Endothelial cell (in vitro differentiated cells): ENCODE data around the gene ZMYM4. TPM values are rescaled to one million over a fixed set of nuclear protein-coding genes. Genes with fewer than 3 reads are reported as not detected.
A peak's percentile ranks its signal among the peaks of the same experiment; 100 is the strongest.
"Not testable (repeated sequence)": the region's sequence is repeated elsewhere in the genome, so short reads cannot be mapped to it uniquely, and the experiment has no call there.

Experiments used
- DNase-seq: peaks from one replicate; pipeline ENCODE4 v3.0.0; 2021; ENCODE audit warnings: low spot score
- H3K27ac Mint-ChIP-seq: one replicate; pipeline ENCODE4 v1.8.0; 2021; ENCODE audit warnings: mixed read lengths, inconsistent platforms; ENCODE audit not compliant: unreplicated experiment
- H3K27me3 Mint-ChIP-seq: one replicate; pipeline ENCODE4 v1.8.0; 2021; ENCODE audit warnings: mild to moderate bottlenecking, moderate library complexity, mixed read lengths, inconsistent platforms; ENCODE audit not compliant: unreplicated experiment
- H3K36me3 Mint-ChIP-seq: one replicate; pipeline ENCODE4 v1.8.0; 2021; ENCODE audit warnings: mild to moderate bottlenecking, low read depth, mixed read lengths, inconsistent platforms; ENCODE audit not compliant: unreplicated experiment
- H3K4me1 Mint-ChIP-seq: one replicate; pipeline ENCODE4 v1.8.0; 2021; ENCODE audit warnings: mild to moderate bottlenecking, mixed read lengths, inconsistent platforms; ENCODE audit not compliant: unreplicated experiment
- H3K4me3 Mint-ChIP-seq: one replicate; pipeline ENCODE4 v1.8.0; 2021; ENCODE audit warnings: mild to moderate bottlenecking, mixed read lengths, inconsistent platforms; ENCODE audit not compliant: unreplicated experiment
- H3K9me3 Mint-ChIP-seq: one replicate; pipeline ENCODE4 v1.8.0; 2021; ENCODE audit warnings: mixed read lengths, inconsistent platforms; ENCODE audit not compliant: unreplicated experiment
- total RNA-seq: library from RNA; stranded (reverse); fragmentation: NEBNext Ultra II Directional; extraction: Animal tissue kit (Norgen Biotek cat#: 25700); gene quantifications from one replicate; pipeline ENCODE4 v1.2.1, GENCODE V29; 2021; ENCODE audit not compliant: unreplicated experiment
- TF ChIP-seq, protein P1 (sequence below): fragments of 200-600 bp; sonication (generic); IDR thresholded peaks from one replicate; pipeline ENCODE4 v1.5.0; 2021; ENCODE audit warnings: antibody characterized with exemption; ENCODE audit not compliant: unreplicated experiment

Gene ZMYM4
- total RNA-seq, 1 donor from 2014 or later = 102 TPM

DNA sequence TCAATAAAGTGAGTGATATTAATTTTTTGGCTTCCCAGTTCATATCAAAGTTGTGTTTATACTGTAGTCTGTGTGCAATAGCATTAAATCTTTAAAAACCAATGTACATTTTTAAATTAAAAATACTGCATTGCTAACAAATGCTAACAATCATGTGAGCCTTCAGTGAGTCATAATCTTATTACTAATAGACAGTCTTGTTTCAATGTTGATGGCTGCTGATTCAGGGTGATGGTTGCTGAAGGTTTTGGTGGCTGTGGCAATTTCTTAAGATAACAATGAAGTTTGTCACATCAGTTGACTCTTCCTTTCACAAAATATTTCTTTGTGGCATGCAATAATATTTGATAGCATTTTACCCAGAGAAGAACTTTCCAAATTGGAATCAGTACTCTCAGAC is 109.0 kb downstream of the ZMYM4 start:
- H3K4me3 Mint-ChIP-seq = no peak overlapping the region

DNA sequence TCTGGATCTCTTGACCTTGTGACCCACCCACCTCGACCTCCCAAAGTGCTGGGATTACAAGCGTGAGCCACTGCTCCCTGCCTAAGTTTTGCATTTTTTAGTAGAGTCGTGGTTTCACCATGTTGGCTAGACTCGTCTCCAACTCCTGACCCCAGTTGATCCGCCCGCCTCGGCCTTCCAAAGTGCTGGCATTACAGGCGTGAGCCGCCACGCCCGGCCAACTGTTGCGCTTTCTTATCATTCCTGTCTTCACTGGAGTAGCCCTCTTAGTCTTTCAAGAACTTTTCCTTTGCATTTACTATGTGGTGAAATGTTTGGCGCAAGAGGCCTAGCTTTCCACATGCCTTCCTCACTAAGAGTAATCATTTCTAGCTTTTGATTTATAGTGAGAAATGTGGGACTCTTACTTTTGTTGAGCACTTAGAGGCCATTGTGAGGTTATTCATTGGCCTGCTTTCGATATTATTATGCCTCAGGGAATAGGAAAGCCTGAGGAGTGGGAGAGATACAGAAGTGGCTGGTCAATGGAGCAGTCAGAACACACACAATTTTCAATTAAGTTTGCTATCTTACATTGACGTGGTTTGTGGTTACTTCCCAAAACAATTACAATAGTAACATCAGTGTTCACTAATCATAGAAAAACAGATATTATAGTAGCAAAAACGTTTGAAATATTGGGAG is 111.0 kb downstream of the ZMYM4 start:
- H3K4me1 Mint-ChIP-seq = no peaks in the 10 kb centered on the region

More for the DNA sequence above, 109.0 kb downstream of the ZMYM4 start:
- no peak for DNase-seq
- H3K27me3 Mint-ChIP-seq = peaks cover 2% of the 10 kb centered on the region
- H3K27ac Mint-ChIP-seq = no peak overlapping the region
- H3K9me3 Mint-ChIP-seq = no peaks in the 10 kb centered on the region
- H3K36me3 Mint-ChIP-seq = peaks cover 3% of the 10 kb centered on the region
- TF ChIP-seq, protein P1, sequence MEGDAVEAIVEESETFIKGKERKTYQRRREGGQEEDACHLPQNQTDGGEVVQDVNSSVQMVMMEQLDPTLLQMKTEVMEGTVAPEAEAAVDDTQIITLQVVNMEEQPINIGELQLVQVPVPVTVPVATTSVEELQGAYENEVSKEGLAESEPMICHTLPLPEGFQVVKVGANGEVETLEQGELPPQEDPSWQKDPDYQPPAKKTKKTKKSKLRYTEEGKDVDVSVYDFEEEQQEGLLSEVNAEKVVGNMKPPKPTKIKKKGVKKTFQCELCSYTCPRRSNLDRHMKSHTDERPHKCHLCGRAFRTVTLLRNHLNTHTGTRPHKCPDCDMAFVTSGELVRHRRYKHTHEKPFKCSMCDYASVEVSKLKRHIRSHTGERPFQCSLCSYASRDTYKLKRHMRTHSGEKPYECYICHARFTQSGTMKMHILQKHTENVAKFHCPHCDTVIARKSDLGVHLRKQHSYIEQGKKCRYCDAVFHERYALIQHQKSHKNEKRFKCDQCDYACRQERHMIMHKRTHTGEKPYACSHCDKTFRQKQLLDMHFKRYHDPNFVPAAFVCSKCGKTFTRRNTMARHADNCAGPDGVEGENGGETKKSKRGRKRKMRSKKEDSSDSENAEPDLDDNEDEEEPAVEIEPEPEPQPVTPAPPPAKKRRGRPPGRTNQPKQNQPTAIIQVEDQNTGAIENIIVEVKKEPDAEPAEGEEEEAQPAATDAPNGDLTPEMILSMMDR = no peak
- H3K4me1 Mint-ChIP-seq = no peaks in the 10 kb centered on the region

DNA sequence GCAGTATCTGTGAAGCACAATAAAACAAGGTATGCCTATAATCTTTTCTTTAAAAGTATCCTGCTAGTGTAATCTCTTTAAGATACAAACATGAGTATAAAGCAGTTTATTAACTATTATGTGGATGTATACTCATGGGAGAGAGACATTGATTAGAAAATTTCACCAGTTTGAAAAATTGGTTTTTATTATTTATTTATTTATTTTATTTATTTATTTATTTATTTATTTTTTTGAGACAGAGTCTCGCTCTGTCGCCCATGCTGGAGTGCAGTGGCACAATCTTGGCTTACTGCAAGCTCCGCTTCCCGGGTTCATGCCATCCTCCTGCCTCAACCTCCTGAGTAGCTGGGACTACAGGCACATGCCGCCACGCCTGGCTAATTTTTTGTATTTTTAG is 111.6 kb downstream of the ZMYM4 start:
- H3K36me3 Mint-ChIP-seq, H3K27me3 Mint-ChIP-seq, H3K4me3 Mint-ChIP-seq, DNase-seq, H3K27ac Mint-ChIP-seq, H3K4me1 Mint-ChIP-seq, H3K9me3 Mint-ChIP-seq: not testable (repeated sequence)

More for the DNA sequence above, 111.0 kb downstream of the ZMYM4 start:
- TF ChIP-seq, protein P1 = no peak
- H3K27me3 Mint-ChIP-seq = peaks cover 2% of the 10 kb centered on the region
- H3K4me3 Mint-ChIP-seq = peak overlapping the region; percentile 25
- no peak overlapping the region for H3K27ac Mint-ChIP-seq
- peaks cover 3% of the 10 kb centered on the region for H3K36me3 Mint-ChIP-seq
- DNase-seq = no peak
- no peaks in the 10 kb centered on the region for H3K9me3 Mint-ChIP-seq

DNA sequence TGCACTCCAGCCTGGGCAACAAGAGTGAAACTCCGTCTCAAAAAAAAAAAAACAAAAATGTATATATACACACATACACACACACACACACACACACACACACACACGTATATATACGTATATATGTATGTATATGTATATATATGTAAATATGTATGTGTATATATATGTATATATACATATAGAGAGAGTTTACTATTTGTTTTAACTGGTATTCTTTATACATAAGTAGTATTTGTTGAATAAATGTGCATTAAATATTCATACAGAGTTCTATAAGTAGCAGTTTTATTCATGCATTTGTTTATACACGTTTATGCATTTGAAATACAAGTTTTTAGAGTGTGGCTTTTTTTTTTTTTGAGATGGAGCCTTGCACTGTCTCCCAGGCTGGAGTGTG is 113.6 kb downstream of the ZMYM4 start:
- Mint-ChIP-seq H3K36me3 (peaks cover 19% of the 10 kb centered on the region), H3K27ac (no peak overlapping the region), H3K27me3 (no peaks in the 10 kb centered on the region), H3K4me3 (no peak overlapping the region), H3K4me1 (no peaks in the 10 kb centered on the region), H3K9me3 (no peaks in the 10 kb centered on the region)
- TF ChIP-seq, protein P1 = no peak
- DNase-seq = no peak

DNA sequence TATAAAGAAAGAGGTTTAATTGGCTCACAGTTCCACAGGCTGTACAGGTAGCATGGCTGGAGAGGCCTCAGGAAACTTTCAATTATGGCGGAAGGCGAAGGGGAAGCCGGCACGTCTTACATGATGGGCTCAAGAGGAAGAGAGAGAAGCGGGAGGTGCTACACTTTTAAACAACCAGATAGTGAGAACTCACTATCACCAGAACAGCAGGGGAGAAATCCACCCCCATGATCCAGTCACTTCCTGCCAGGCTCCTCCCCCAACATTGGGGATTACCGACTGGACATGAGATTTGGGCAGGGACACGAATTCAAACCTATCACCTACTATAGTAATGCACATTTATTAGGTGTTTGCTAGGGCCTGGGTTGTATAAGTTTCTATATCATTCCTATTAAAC is 117.8 kb downstream of the ZMYM4 start:
- H3K9me3 Mint-ChIP-seq = no peaks in the 10 kb centered on the region
- H3K27me3 Mint-ChIP-seq = no peaks in the 10 kb centered on the region
- H3K36me3 Mint-ChIP-seq = peaks cover 34% of the 10 kb centered on the region
- peaks cover 12% of the 10 kb centered on the region for H3K4me1 Mint-ChIP-seq
- peak overlapping the region; percentile 48 for H3K4me3 Mint-ChIP-seq
- H3K27ac Mint-ChIP-seq = no peak overlapping the region
- no peak for DNase-seq
- TF ChIP-seq, protein P1 = no peak
